Stimulated activated CD8-positive, alpha-beta memory T cell treated with anti-CD3 and anti-CD28 coated beads, Interleukin-15, amount 100 ng/mL, for 4 hours (primary cell): ENCODE measurements around the gene FRZB.
"Not testable (repeated sequence)": the region's sequence is repeated elsewhere in the genome, so short reads cannot be mapped to it uniquely, and the experiment has no call there.

ENCODE experiments used
- DNase-seq, 2 donors: peaks; one replicate each; pipeline ENCODE4 v3.0.0-alpha.2; 2020; ENCODE audit warnings: low read depth in 2 of 2

The FRZB gene

DNA sequence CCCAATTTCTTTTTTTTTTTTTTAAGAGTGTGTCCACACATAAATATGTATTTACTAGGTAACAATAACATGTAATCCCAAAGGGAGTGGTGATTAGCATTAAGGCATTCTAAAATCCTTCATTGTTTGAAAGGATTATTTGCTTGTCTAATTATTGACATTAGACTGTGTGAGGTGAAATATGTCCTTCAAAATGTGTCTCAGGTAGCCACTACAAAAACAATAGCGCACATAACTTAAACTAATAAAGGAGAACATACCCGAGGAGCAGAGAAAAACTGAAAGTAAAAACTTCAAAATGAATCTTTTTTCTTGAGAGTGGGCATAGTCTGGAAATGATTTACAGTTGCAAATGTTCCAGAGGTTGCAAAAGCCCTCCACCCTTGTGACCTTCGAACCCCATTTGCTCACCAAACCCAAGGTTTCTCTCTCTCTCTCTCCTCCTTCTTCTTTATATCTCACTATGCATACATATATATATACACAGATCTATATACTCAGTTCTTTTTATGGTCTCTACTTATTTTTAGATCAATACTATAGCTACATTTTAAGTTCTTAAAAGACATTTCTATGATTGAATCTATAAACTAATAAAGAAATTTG is 24.4 kb upstream of the FRZB start:
- no peak for DNase-seq

DNA sequence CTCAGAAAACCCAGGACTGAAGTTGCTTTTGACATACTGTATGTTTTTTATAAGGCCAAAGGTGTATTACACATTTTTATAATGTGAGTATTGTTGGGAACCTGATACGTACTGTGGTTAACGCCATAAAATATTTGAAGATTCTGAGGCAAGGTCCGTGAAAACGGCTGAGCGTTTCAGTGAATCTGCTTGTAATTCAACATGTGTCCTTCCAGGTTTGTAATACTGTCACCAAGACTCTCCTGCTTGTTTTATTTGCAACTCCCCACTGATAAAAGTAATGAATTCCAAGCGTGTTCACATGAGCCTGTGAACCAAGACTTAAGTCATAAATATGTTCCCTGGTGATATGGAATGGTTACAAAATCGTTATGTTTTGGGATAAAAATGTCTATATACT is 23.9 kb upstream of the FRZB start:
- no peak for DNase-seq

DNA sequence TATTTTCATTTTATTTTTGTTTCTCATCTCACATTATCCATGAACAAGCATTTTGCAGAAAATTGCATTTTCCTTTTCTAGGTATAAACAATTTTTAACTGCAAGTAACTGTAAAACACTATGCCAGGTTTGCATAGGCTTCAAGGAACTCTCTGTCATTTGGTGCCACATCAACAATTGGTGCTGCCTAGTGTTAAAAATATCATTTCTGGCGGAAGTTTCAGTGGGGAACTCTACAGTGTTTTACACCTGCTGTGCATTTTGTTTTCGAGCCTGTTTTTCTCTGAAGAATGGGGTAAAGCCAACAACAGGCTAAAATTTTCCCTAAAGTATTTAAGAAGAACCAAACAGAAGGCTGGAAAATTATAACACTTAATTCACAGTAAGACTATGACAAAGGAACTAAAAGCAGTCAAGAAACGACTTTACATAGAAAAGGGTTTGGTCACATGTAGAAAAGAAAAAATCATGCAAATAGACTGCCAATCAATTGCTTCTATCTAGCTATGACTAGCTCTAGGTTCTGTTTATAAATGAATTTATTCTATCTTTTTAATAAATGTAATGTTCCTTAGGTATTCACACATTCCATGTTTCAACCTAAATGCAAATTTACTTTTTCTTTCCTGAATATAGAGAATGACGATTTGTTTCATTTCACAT is 21.4 kb upstream of the FRZB start:
- DNase-seq, result no peak

DNA sequence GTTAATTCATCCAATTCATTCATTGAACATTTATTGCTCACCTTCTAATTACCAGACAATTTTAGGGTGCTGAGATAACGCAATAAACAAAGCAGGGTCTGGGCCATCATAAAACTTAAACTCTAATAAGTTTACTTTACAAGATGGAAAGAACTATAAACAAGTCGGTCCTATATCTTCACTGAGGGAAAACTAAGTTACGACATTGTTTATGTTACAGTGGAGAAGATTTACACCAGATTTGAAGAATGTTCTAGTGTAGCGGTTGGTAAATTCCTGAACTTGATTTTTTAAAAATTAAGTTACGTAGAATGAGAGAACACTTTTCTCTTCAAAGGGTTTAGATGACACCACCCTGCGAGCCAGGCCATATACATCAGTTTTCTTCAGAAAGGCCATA is 20.7 kb upstream of the FRZB start:
- DNase-seq, result no peak

DNA sequence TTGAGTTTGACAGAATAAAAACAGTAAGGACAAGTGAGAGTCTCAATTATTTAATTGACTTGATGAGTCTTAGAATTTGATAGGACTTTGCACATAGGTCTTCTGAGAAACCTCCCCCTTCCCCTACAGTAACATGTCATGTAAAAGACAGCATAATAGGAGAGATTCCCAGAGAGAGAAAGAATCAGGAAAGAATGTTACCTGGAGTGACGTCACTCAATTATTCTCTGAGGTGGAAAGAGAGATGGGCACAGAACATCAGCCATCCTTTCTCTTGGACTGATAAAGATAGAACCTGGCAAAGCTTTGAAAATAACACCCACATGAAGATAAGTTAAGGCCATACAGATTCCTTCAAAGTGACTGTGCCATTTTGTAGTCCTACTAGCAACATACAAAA is 19.3 kb upstream of the FRZB start:
- DNase-seq, result no peak

DNA sequence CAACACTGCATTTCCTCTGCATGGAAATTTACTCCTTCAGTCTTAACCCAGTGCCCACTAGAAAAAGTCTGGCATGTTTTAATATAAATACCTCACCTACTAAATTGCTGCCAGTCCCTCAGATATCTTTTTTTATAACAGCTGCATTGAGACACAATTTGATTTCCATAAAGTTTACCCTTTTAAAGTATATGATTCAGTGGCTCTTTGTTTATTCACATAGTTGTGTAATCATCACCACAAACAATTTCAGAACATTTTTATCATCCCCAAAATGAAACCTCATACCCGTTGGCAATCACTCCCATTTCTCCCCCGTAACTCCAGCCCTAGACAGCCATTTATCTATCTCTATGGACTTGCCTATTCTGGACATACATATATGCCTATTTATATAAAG is 17.0 kb upstream of the FRZB start:
- no peak for DNase-seq

DNA sequence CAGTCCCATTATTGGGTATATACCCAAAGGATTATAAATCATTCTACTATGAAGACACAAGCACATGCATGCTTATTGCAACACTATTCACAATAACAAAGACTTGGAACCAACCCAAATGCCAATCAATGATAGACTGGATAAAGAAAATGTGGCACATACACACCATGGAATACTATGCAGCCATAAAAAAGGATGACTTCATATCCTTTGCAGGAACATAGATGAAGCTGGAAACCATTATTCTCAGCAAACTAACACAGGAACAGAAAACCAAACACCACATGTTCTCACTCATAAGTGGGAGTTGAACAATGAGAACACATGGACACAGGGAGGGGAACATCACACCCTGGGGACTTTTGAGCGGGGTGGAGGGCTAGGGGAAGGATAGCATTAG is 13.7 kb upstream of the FRZB start:
- DNase-seq, result not testable (repeated sequence)

DNA sequence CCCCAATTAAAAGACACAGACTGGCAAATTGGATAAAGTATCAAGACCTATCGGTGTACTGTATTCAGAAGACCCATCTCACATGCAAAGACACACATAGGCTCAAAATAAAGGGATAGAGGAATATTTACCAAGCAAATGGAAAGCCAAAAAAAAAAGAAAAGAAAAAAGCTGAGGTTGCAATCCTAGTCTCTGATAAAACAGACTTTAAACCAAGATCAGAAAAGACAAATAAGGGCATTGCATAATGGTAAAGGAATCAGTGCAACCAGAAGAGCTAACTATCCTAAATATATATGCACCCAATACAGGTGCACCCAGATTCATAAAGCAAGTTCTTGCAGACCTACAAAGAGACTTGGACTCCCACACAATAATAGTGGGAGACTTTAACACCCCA is 10.2 kb upstream of the FRZB start:
- DNase-seq, result not testable (repeated sequence)

DNA sequence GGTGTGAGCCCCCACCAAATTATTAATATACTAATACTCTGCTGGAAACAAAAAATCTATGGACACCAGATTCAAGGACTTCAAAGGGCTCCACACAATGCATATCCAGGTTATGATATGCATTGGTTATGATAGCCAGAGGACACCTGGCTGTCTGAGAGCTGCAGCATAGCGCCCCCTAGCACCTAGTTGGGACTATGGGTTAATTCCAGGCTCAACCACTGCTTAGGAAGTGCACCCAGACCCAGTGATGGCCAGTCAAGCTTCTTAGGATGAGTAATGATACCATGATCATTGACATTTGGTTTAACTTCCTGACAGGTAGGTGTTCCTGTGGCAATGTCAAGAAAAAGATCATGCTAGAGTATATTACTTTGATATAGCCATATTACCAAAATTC is 3.8 kb upstream of the FRZB start:
- no peak for DNase-seq

DNA sequence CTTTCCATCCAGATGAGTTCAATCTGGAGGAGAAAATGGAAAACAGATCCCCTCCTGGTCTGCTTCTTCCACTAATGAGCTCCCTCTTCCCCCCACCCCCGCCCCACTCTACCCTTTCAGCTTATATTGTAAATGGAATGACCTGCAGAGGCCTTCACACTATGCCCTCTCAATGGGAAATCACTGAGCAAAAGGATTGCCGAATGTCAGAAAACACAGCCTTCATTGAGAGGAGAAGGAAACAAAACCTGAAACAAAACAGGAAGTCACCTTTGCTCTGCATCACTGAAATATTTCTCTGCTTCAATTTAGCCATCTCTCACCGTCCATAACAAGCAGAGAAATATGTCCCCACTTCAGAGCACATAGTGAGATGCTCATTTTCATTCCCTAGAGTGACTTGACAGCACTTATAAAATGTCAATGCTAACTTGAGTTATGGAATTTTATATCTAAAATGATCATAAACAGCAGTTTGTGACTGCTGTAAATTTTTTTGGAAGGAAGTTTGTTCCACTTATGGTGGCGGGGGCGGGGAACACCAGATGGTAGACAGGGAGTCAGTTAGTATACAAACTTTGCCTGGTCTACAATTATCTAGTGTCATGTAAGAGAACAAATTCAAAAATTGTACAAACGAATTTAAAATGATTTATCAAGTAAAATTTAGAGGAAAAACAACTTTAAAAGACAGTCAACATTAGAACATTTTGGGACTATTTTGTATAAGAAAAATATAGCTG is 1.8 kb upstream of the FRZB start:
- no peak for DNase-seq

DNA sequence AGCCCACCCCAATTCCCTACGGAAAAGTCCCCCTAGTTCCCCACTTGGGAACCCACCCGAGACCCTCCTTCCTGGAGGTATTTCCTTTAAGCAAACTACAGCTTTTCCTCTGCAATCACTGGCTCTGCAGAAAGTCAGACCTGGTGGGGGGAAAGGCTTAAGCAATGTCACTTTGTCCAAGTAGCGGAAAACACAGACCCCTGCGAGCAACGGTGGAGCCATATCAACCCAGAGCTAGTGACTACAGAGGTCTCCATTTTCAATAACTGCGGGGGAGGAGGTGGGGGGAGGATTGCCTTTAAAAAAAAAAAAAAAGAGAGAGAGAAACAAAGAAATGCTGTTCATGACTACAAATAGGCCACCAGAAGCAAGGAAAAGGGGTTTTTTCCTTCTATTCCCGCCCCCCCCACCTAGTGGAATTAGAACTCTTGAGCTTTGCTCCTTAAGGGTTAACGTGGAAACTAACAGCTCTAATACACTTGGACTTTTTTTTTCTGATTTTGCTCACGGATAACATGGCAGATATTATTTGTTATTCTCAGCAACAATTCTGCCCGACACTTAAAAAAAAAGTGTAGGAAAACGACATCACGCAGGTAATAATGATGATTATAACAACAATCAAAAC is 1.1 kb upstream of the FRZB start:
- DNase-seq, result no peak

DNA sequence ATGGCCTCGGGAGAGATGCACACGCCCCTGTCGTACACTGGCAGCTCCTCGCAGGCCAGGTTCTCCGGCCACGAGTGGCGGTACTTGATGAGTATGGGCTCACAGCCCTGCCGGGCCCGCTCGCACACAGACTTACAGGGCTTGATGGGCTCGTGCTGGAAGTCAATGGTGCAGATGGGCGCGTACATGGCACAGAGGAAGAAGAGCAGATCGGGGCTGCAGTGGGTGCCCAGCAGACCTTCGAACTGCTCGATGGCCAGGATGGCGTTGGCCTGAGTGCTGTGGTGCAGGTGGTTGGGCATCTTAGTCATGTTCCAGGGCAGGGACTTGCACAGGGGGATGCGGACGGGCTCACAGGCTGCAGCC is 359 bp downstream of the FRZB start:
- no peak for DNase-seq

DNA sequence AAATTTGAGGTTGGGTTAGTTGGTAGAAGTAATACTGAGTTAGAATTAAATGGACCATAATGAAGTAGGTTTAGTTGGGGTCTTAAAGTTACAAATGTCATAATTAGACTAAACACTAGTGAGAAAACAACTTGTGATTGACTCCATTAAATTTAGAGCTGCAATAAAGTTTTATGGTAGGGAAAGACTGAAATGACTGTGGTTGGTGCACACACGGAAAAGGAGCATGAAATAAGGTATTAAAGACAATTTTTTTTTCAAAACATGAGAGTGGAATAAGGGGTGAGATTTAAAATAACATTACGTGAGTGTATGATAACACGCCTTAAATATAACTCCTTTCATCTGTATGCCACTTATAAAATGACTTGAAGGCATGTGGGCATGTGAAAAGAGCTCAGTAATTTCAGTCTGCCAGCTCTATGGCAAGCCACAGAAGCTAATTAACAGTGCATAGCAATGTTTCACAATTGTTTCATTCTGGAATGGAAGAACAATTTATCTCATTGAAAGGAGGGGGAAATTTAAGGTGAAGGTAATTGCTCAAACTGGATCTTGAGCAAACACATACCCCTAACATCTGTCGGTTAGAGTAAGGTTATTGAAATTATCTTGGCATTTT is 1.4 kb downstream of the FRZB start:
- DNase-seq, result no peak

DNA sequence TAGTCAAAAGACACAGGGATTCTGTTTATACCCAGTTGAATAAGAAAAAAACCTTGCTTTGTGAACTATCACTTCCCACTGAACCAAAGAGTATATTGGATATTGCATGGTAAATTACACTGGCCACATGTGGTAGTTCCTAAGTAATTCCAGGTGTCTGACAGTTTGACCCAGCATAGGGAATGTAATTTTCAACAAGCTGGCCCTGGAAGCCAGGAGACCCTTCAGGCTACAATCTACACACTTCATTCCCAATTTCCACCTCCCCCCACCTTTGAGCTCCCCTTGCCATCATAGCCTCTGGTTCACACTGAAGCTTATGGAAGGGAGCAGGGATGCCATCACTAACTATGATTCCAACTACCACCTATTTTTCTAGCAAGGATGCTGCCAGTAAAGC is 2.8 kb downstream of the FRZB start:
- no peak for DNase-seq

DNA sequence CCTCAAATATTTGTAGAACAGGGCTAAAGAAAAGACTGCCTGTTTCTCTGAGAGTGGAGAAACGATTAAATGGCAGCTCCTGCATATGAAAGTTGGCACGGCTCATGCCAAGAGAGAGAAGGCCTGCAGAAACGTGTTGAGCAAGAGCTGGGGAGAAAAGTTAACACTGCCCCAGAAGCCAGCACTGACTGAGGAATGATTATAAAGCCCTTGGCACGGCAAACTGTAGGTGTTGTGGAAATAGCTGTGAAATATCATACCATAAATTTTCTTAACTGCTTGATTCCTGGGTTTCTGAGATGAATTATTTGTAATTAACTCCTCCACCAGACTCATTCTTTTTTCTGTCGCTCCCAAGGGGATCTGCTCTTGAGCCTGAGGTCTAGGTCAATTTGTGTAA is 4.3 kb downstream of the FRZB start:
- no peak for DNase-seq

DNA sequence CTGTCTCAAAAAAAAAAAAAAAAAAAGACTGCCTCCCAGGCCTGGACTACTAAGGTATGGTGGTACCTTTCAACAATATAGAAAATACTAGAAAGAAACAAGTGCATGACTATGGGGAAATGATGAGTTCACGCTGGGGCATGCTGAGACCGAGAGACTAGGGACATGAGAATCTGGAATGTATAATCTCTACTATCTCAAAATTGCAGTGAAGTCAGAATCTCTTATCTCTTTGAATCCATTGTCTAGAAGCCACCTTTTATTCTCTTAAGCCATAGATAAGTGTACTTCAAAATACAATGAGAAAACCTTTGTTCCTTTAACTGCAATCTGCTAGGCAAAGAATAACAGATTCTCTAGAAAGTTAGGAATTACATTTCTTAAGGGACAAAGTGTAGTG is 5.6 kb downstream of the FRZB start:
- DNase-seq, result no peak

DNA sequence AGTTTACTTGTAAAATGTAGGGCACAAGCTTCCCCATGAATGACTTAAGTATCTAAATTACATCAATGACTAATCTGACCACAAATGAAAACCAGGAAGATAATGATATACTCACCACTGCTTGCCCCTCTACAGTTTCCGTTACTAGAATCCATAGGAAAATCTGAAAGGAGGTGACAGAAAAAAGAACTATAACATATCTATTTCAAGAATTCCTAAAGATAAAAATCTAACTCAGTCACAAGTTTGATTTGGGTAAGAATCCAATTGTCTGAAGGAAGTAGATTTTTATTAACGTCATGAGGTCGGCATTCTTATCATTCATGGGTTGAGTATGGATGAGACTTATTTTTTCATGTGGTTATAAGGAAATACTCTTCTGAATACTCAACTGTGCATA is 7.8 kb downstream of the FRZB start:
- no peak for DNase-seq

DNA sequence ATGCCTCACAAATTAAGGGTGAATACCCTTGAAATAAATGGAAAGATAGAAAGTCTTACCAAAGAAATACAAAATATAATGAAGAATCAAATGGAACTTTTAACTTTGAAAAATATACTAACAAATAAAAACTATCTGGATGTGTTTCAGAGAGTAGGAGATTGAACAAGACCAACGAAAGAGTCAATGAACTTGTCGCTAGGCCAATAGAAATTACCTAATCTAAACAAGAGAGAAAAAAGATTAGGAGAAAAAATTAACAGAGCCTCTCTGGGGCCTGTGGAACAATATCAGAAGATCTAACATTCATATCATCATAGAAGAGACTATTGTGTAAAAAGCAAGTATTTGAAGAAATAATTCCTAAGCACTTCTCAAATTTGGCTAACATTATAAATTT is 11.1 kb downstream of the FRZB start:
- DNase-seq, result no peak

DNA sequence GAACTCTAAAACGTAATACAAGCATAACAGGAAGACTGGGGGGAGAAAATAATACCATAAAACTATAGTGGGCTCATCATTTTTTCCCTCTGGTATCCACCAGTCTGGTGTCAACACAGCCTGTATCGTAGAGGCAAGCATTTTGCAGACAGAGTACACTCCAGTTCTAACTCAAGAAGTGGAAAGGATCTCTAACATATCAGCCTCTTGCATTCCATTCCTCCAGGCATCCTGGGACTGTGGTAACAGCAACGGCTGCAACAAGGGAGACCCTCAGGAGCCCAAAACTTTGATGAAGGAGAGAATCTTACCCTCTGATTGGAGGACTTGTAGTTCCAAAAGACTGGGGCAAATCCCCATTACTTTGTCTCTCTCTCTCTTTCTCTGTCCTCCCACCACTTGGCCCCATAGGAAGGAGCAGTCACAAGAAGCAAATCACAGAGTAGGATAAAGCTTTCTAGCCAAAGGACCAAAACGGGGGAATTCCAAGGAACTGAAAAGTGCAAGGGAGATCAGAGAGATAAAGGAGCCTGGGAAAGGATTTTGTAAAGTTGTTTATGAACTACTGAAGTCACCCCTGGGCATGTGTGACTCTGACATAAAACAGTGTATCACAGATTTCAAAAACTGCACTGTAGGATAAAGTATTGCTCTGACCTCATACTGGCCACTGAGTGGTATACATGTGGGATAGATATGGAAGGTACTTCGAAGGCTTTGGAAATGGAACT is 11.9 kb downstream of the FRZB start:
- no peak for DNase-seq

DNA sequence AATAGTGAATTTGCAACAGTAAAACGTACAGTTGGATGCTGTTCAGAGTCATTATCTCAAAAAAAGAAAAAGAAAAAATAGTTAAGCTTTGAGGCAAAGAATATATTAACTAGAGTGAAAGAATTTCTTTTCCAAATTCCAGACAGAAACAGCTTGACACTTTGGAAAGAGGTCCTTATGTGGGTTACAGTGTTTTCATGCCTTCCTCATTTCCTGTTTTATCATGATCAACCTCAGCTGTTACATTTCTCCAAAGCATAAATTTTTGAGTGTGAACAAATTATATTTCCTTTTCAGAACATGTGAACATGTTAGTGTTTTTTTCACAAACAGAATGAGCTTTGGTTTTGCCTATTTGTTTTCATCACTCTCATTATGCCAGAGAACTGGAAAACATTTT is 13.6 kb downstream of the FRZB start:
- DNase-seq, result no peak

DNA sequence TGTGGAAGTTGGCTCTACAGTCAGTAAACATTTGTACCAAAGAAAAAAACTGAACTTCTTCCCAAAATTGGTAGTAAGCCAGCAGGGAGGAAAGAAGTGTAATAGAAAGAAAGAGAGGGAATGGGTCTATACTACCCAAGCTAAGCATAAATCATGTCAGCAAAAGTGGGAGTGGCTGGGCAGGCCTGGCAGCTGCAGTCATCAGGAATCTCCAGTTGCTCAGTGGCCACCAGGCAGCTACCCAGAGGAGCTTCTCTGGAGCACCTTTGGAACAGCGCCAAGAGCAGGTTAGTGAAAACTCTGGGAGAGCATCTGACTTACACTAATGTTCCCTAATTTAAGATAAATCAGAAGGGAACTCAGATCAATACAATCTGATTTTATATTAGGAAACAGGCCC is 14.3 kb downstream of the FRZB start:
- DNase-seq, result no peak
